CD14-positive monocyte (primary cell): ENCODE data around the gene ABTB2. TPM values are rescaled to one million over a fixed set of nuclear protein-coding genes. Genes with fewer than 3 reads are reported as not detected.

Source experiments
- DNase-seq, 3 donors: peaks; one replicate each; pipeline ENCODE4 v3.0.0-alpha.2; 2011 to 2022
- H2AFZ ChIP-seq: 2 replicates; pipeline ENCODE4 v1.6.0; 2012; ENCODE audit warnings: mild to moderate bottlenecking, low read depth, low read length, inconsistent platforms; ENCODE audit not compliant: insufficient read depth, poor library complexity, severe bottlenecking
- H3K27ac ChIP-seq, 2 donors: 1 replicate in 1 of 2; 2 replicates in 1 of 2; pipeline ENCODE4 v1.5.1; 2012 to 2013; ENCODE audit warnings: low read length in 2 of 2, control low read depth in 1 of 2, inconsistent platforms in 1 of 2, low read depth in 1 of 2, mild to moderate bottlenecking in 1 of 2
- H3K27me3 ChIP-seq, 2 donors: one replicate each; pipeline versions ENCODE4 v1.6.0 to v1.6.1; 2011 to 2013; ENCODE audit warnings: low read length in 2 of 2; ENCODE audit not compliant: control insufficient read depth in 2 of 2, insufficient read depth in 2 of 2
- H3K36me3 ChIP-seq, 2 donors: replicated peaks in 1 of 2; 1 replicate in 1 of 2; 2 replicates in 1 of 2; pipeline versions ENCODE4 v1.5.1 to v1.6.1; 2012 to 2013; ENCODE audit warnings: low read length in 2 of 2, control low read depth in 1 of 2, inconsistent platforms in 1 of 2, mild to moderate bottlenecking in 1 of 2; ENCODE audit not compliant: insufficient read depth in 2 of 2, control insufficient read depth in 1 of 2
- H3K4me1 ChIP-seq, 2 donors: 1 replicate in 1 of 2; 2 replicates in 1 of 2; pipeline versions ENCODE4 v1.5.1 to v1.6.1; 2012 to 2013; ENCODE audit warnings: low read length in 2 of 2, control low read depth in 1 of 2, inconsistent platforms in 1 of 2, mild to moderate bottlenecking in 1 of 2, moderate library complexity in 1 of 2; ENCODE audit not compliant: insufficient read depth in 2 of 2, control insufficient read depth in 1 of 2
- H3K4me2 ChIP-seq: replicated peaks from 2 replicates; pipeline ENCODE3; 2012; ENCODE audit warnings: low read length, moderate library complexity, mild to moderate bottlenecking; ENCODE audit not compliant: poor library complexity, severe bottlenecking; ENCODE audit errors: extremely low read depth
- H3K4me3 ChIP-seq, 3 experiments: fragments of 200-600 bp in 1 of 3; sonication (generic) in 1 of 3; replicated peaks in 1 of 3; 1 replicate in 2 of 3; 2 replicates in 1 of 3; pipeline ENCODE4 v1.5.1; 2011 to 2013; ENCODE audit warnings: low read length in 3 of 3, mild to moderate bottlenecking in 3 of 3, control low read depth in 2 of 3, low read depth in 2 of 3, inconsistent platforms in 1 of 3, moderate library complexity in 1 of 3
- H3K79me2 ChIP-seq: 2 replicates; pipeline ENCODE4 v1.6.0; 2012; ENCODE audit warnings: mild to moderate bottlenecking, control low read depth, inconsistent platforms, low read length, moderate library complexity; ENCODE audit not compliant: insufficient read depth
- H3K9ac ChIP-seq: 2 replicates; pipeline ENCODE4 v1.6.0; 2017; ENCODE audit warnings: low read length, mild to moderate bottlenecking; ENCODE audit not compliant: insufficient read depth, poor library complexity, severe bottlenecking
- H3K9me3 ChIP-seq, 2 donors: replicated peaks in 1 of 2; 1 replicate in 1 of 2; 2 replicates in 1 of 2; pipeline versions ENCODE4 v1.5.1 to v1.6.1; 2012 to 2013; ENCODE audit warnings: low read length in 2 of 2, control low read depth in 1 of 2; ENCODE audit not compliant: control insufficient read depth in 1 of 2, insufficient read depth in 1 of 2
- H4K20me1 ChIP-seq: 2 replicates; pipeline ENCODE4 v1.6.0; 2012; ENCODE audit warnings: mild to moderate bottlenecking, low read length, control low read depth, moderate library complexity; ENCODE audit not compliant: insufficient read depth
- H3K27ac Mint-ChIP-seq, 7 donors: one replicate each; pipeline ENCODE4 v1.8.0; 2020; ENCODE audit warnings: mild to moderate bottlenecking in 7 of 7, mixed read lengths in 7 of 7, moderate library complexity in 6 of 7, inconsistent platforms in 2 of 7
- H3K27me3 Mint-ChIP-seq, 3 donors: one replicate each; pipeline ENCODE4 v1.8.0; 2021 to 2022; ENCODE audit warnings: low read depth in 3 of 3, mild to moderate bottlenecking in 3 of 3, mixed read lengths in 3 of 3, moderate library complexity in 3 of 3, inconsistent platforms in 1 of 3
- H3K36me3 Mint-ChIP-seq, 2 donors: one replicate each; pipeline ENCODE4 v1.8.0; 2020; ENCODE audit warnings: mixed read lengths in 2 of 2, inconsistent platforms in 1 of 2, mild to moderate bottlenecking in 1 of 2
- H3K4me1 Mint-ChIP-seq: one replicate; pipeline ENCODE4 v1.8.0; 2020; ENCODE audit warnings: mild to moderate bottlenecking, mixed read lengths
- H3K4me3 Mint-ChIP-seq, 2 donors: one replicate each; pipeline ENCODE4 v1.8.0; 2020; ENCODE audit warnings: mild to moderate bottlenecking in 2 of 2, mixed read lengths in 2 of 2, moderate library complexity in 1 of 2
- H3K9me3 Mint-ChIP-seq, 7 donors: one replicate each; pipeline ENCODE4 v1.8.0; 2020 to 2022; ENCODE audit warnings: mixed read lengths in 7 of 7, mild to moderate bottlenecking in 6 of 7, moderate library complexity in 6 of 7, inconsistent platforms in 2 of 7
- WGBS: methylation state at CpG from one replicate; pipeline ENCODE4 v1.1.5; 2013; ENCODE audit warnings: missing lambda C conversion rate; ENCODE audit not compliant: insufficient coverage; 5-methylcytosine and 5-hydroxymethylcytosine counted together
- intact Hi-C, 2 donors: fragments of 100-400 bp; cut with micrococcal nuclease; formaldehyde crosslinking; loops; one replicate each; pipeline versions ENCODE4 v1.15.0 to v1.15.1; 2023
- polyA plus RNA-seq, 3 donors: library from polyadenylated mRNA; depleted of rRNA in 1 of 3; unstranded in 2 of 3; stranded (reverse) in 1 of 3; fragments of 300-500 nt in 2 of 3; fragments of >200 nt in 1 of 3; fragmentation: Illumina TruSeq in 2 of 3; gene quantifications; 1 replicate in 2 of 3; 2 replicates in 1 of 3; pipeline ENCODE4 v1.2.3, GENCODE V29; 2012 to 2021
- TF ChIP-seq, protein P1 (sequence below): fragments of 200-600 bp; IDR thresholded peaks from one replicate; pipeline ENCODE4 v1.8.0; 2022; ENCODE audit warnings: antibody characterized with exemption, mild to moderate bottlenecking

ABTB2 gene
- polyA plus RNA-seq, 3 donors, result 0.25 to 1.7 (median 0.26) TPM

- Histone ChIP-seq H3K27ac (no peak overlapping the region), H4K20me1 (no peaks in the 10 kb centered on the region), H3K9ac (no peak overlapping the region), H3K4me2 (no peak overlapping the region), H3K4me1 (no peaks in the 10 kb centered on the region), H3K27me3 (no peaks in the 10 kb centered on the region), H2AFZ (no peak overlapping the region), H3K79me2 (no peaks in the 10 kb centered on the region), H3K4me3 (no peak overlapping the region), H3K9me3 (peaks cover 10% of the 10 kb centered on the region in 2 donors), H3K36me3 (no peaks in the 10 kb centered on the region)
- Mint-ChIP-seq H3K9me3 (peaks cover 16 to 30% (median 19%) of the 10 kb centered on the region in 7 donors), H3K36me3 (peaks cover 0 to 2% of the 10 kb centered on the region in 2 donors), H3K4me1 (no peaks in the 10 kb centered on the region), H3K4me3 (no peak overlapping the region), H3K27ac (no peak overlapping the region), H3K27me3 (peaks cover 0 to 4% (median 0%) of the 10 kb centered on the region in 3 donors)
- WGBS, result no CpG with 5 or more reads among the region's 1 CpG
- TF ChIP-seq, protein P1, sequence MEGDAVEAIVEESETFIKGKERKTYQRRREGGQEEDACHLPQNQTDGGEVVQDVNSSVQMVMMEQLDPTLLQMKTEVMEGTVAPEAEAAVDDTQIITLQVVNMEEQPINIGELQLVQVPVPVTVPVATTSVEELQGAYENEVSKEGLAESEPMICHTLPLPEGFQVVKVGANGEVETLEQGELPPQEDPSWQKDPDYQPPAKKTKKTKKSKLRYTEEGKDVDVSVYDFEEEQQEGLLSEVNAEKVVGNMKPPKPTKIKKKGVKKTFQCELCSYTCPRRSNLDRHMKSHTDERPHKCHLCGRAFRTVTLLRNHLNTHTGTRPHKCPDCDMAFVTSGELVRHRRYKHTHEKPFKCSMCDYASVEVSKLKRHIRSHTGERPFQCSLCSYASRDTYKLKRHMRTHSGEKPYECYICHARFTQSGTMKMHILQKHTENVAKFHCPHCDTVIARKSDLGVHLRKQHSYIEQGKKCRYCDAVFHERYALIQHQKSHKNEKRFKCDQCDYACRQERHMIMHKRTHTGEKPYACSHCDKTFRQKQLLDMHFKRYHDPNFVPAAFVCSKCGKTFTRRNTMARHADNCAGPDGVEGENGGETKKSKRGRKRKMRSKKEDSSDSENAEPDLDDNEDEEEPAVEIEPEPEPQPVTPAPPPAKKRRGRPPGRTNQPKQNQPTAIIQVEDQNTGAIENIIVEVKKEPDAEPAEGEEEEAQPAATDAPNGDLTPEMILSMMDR, result no peak
- no peak for DNase-seq
- intact Hi-C loops, result no loop called here
Measured at GRCh38 chr11:34395916-34396550, 38.2 kb upstream of the ABTB2 start.

GRCh38 chr11:34394771-34395300 lies 37.0 kb upstream of the ABTB2 start:
- Mint-ChIP-seq H3K27ac (peak overlapping the region in 1 of 7 donors; percentile 57), H3K4me1 (no peaks in the 10 kb centered on the region), H3K36me3 (peaks cover 0 to 2% of the 10 kb centered on the region in 2 donors), H3K27me3 (peaks cover 0 to 4% (median 0%) of the 10 kb centered on the region in 3 donors), H3K4me3 (no peak overlapping the region), H3K9me3 (peaks cover 14 to 35% (median 21%) of the 10 kb centered on the region in 7 donors)
- Histone ChIP-seq H3K36me3 (no peaks in the 10 kb centered on the region), H3K27me3 (no peaks in the 10 kb centered on the region), H4K20me1 (no peaks in the 10 kb centered on the region), H3K4me2 (no peak overlapping the region), H3K9me3 (peaks cover 7 to 10% of the 10 kb centered on the region in 2 donors), H3K79me2 (no peaks in the 10 kb centered on the region), H3K4me3 (no peak overlapping the region), H3K4me1 (no peaks in the 10 kb centered on the region), H3K27ac (no peak overlapping the region), H2AFZ (no peak overlapping the region), H3K9ac (no peak overlapping the region)
- 93% methylated on average over 3 of the region's 6 CpGs for WGBS
- intact Hi-C loops, result no loop called here
- TF ChIP-seq, protein P1, result no peak
- DNase-seq, result no peak
